Measurements from ENCODE around the gene ZNF768. TPM values are rescaled to one million over a fixed set of nuclear protein-coding genes. Genes with fewer than 3 reads are reported as not detected.

ZNF768 gene
- total and polyA plus RNA-seq, 2 experiments from 2014 or later, result 8.3 to 43.0 TPM

- ATAC-seq, result no peak
- H3K4me2 ChIP-seq, result no peak overlapping the region
- Mint-ChIP-seq H3K36me3 (ENCODE audit: low read depth) (no peaks in the 10 kb centered on the region), H3K27me3 (ENCODE audit: insufficient read depth, low read depth, poor library complexity) (peaks cover 3% of the 10 kb centered on the region), H3K4me3 (no peak overlapping the region), H3K4me1 (no peaks in the 10 kb centered on the region), H3K9me3 (no peaks in the 10 kb centered on the region; the same call in 2 of the 3 replicates), H3K27ac (no peak overlapping the region)
- no peak for TF ChIP-seq JUNB (IDR thresholded peaks at IDR 0.05; ENCODE audit: unreplicated experiment)
- no peak for TF ChIP-seq STAT1 (IDR thresholded peaks at IDR 0.05; ENCODE audit: unreplicated experiment)
- TF ChIP-seq CREB1 (CRISPR knock-in tag; IDR thresholded peaks at IDR 0.05; ENCODE audit: low read depth), result no peak
- no peak for TF ChIP-seq POLR2AphosphoS5 (IDR thresholded peaks at IDR 0.05; ENCODE audit: low read depth)
- no peak for TF ChIP-seq ZNF462 (CRISPR knock-in tag; IDR thresholded peaks at IDR 0.05)
- TF ChIP-seq ZNF331 (CRISPR knock-in tag; IDR thresholded peaks at IDR 0.05; ENCODE audit: low read depth), result no peak
- no peak for TF ChIP-seq EZH2 (IDR thresholded peaks at IDR 0.05; ENCODE audit: low read depth, unreplicated experiment)
- no peak for TF ChIP-seq CTCF (conservative IDR thresholded peaks at IDR 0.05; ENCODE audit: low read depth in 2 of 2)
- TF ChIP-seq REST (IDR thresholded peaks at IDR 0.05; ENCODE audit: unreplicated experiment), result no peak
- TF ChIP-seq ETS1 (IDR thresholded peaks at IDR 0.05), result no peak
- no peak for TF ChIP-seq ZNF114 (CRISPR knock-in tag; IDR thresholded peaks at IDR 0.05)
- no peak for TF ChIP-seq EZH2phosphoT487 (IDR thresholded peaks at IDR 0.05; ENCODE audit: unreplicated experiment)
- H3K36me3 ChIP-seq (ENCODE audit: insufficient read depth), result no peaks in the 10 kb centered on the region
- no peaks in the 10 kb centered on the region for H3K27me3 ChIP-seq (ENCODE audit: insufficient read depth)
- no peaks in the 10 kb centered on the region for H3K4me1 ChIP-seq (ENCODE audit: insufficient read depth)
- no peaks in the 10 kb centered on the region for H3K9me2 ChIP-seq (ENCODE audit: insufficient read depth)
- no peak overlapping the region for H3K4me3 ChIP-seq
- H4K20me1 ChIP-seq (replicated peaks; ENCODE audit: insufficient read depth), result no peaks in the 10 kb centered on the region
- H3K79me2 ChIP-seq (replicated peaks; ENCODE audit: insufficient read depth), result no peaks in the 10 kb centered on the region
- no peaks in the 10 kb centered on the region for H3F3A ChIP-seq (replicated peaks; ENCODE audit: low read depth)
- no peak for DNase-seq (ENCODE audit: low spot score)
- no peak overlapping the region for H3K27ac ChIP-seq (ENCODE audit: low read depth)
- H2AFZ ChIP-seq, result 0 out of 2 replicates have a peak overlapping the region, but pooled peaks have one; percentile 47
These were observed 27.1 kb downstream of the ZNF768 start for GRCh38 chr16:30499284-30499683.

All from GM23338 (cell line).